ENCODE measurements around the gene KIF26A. TPM values are rescaled to one million over a fixed set of nuclear protein-coding genes. Genes with fewer than 3 reads are reported as not detected.

Gene KIF26A
- total and polyA plus RNA-seq, 2 of the 13 experiments (the other 11 are each of a cell fraction or from before 2014, with no cell fraction given): not detected

GRCh38 chr14:104095426-104096310 is 42.7 kb upstream of the KIF26A start:
- H3K4me3 ChIP-seq (replicated peaks in 1 of 3; ENCODE audit: insufficient read depth in 1 of 3, low read depth in 2 of 3, low read length in 3 of 3): no peak overlapping the region
- TF ChIP-seq SALL1 (CRISPR knock-in tag; IDR thresholded peaks at IDR 0.05) (no peak), NR2F6 (IDR thresholded peaks at IDR 0.05) (no peak), NR2F6 (CRISPR knock-in tag; IDR thresholded peaks at IDR 0.05) (no peak), DMAP1 (CRISPR knock-in tag; IDR thresholded peaks at IDR 0.05) (no peak), DPF2 (CRISPR knock-in tag; IDR thresholded peaks at IDR 0.05; ENCODE audit: borderline replicate concordance, low read depth) (no peak), ZFAT (CRISPR knock-in tag; conservative IDR thresholded peaks at IDR 0.05) (no peak), ZNF224 (CRISPR knock-in tag; IDR thresholded peaks at IDR 0.05) (no peak), ZNF274 (CRISPR knock-in tag; IDR thresholded peaks at IDR 0.05) (no peak), SP1 (IDR thresholded peaks at IDR 0.05) (no peak), SP1 (CRISPR knock-in tag; IDR thresholded peaks at IDR 0.05) (no peak), ZSCAN22 (CRISPR knock-in tag; IDR thresholded peaks at IDR 0.05) (no peak), ZNF335 (CRISPR knock-in tag; IDR thresholded peaks at IDR 0.05) (no peak), RBM22 (optimal IDR thresholded peaks at IDR 0.05; ENCODE audit: low read length) (no peak), CBFB (CRISPR knock-in tag; IDR thresholded peaks at IDR 0.05) (no peak), ZNF318 (CRISPR knock-in tag; IDR thresholded peaks at IDR 0.05) (no peak), ZNF672 (CRISPR knock-in tag; IDR thresholded peaks at IDR 0.05) (no peak)
- TF ChIP-seq, protein P1, sequence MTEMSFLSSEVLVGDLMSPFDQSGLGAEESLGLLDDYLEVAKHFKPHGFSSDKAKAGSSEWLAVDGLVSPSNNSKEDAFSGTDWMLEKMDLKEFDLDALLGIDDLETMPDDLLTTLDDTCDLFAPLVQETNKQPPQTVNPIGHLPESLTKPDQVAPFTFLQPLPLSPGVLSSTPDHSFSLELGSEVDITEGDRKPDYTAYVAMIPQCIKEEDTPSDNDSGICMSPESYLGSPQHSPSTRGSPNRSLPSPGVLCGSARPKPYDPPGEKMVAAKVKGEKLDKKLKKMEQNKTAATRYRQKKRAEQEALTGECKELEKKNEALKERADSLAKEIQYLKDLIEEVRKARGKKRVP (CRISPR knock-in tag; IDR thresholded peaks at IDR 0.05): no peak

More at GRCh38 chr14:104095426-104096310, 42.7 kb upstream of the KIF26A start:
- H3K4me2 ChIP-seq (ENCODE audit: low read depth, low read length): no peak overlapping the region
- no TSS peak for BruUV-seq (replicated peaks)
- no peaks in the 10 kb centered on the region for H3K79me2 ChIP-seq (ENCODE audit: insufficient read depth, low read length)
- ChIA-PET POLR2A (no interaction called here), CTCF (ENCODE audit: low intra/inter-chr PET ratio, low total read pairs) (no interaction called here)
- ATAC-seq (no peak), DNase-seq (ENCODE audit: low spot score) (no peak), FAIRE-seq (no peak)
- H3K36me3 ChIP-seq (replicated peaks in 1 of 2; ENCODE audit: control insufficient read depth in 1 of 2, insufficient read depth in 2 of 2, low read length in 2 of 2): no peaks in the 10 kb centered on the region
- no peak overlapping the region for H2AFZ ChIP-seq (ENCODE audit: low read length)
- no peak overlapping the region for H3K27ac ChIP-seq (ENCODE audit: extremely low read length, insufficient read depth, low read length)
- intact Hi-C loops (cut with micrococcal nuclease; ENCODE audit: unreplicated experiment): no loop called here
- 44% methylated on average over 17 of the region's 31 CpGs for WGBS (ENCODE audit: low lambda C conversion rate)
- H4K20me1 ChIP-seq (ENCODE audit: insufficient read depth, low read length): no peaks in the 10 kb centered on the region; the same call in 1 of the 2 replicates
- H3K9me3 ChIP-seq (ENCODE audit: low read length): no peaks in the 10 kb centered on the region
- peaks cover 7% of the 10 kb centered on the region; the same call in 1 of the 2 replicates for H3K4me1 ChIP-seq (ENCODE audit: insufficient read depth, low read length)
- peaks cover 7 to 28% of the 10 kb centered on the region in 2 experiments; a peak in 4 of 5 replicates for H3K27me3 ChIP-seq (ENCODE audit: control insufficient read depth in 1 of 2, insufficient read depth in 2 of 2, low read length in 2 of 2)
- no peak overlapping the region for H3K9ac ChIP-seq (ENCODE audit: insufficient read depth, low read depth, low read length)
- in situ Hi-C loops (cut with HindIII; ENCODE audit: extremely low pct_ligation_motif_present, low pct_unique_long_range_greater_than_20kb): loop anchor here (5.0 kb wide), 1 partner anchor 37 kb away; no protein-coding TSS in a partner anchor

All from HepG2 (cell line).